NCI-H2171 treated with DMSO at 0.1 percent for 48 hours (cell line): Measurements from ENCODE around the gene TMX1.
"Not testable (repeated sequence)": the region's sequence is repeated elsewhere in the genome, so short reads cannot be mapped to it uniquely, and the experiment has no call there.

ENCODE experiments used
- DNase-seq: peaks from one replicate; lab custom pipeline; 2025; lab: John Stamatoyannopoulos, UW

The TMX1 gene, protein sequence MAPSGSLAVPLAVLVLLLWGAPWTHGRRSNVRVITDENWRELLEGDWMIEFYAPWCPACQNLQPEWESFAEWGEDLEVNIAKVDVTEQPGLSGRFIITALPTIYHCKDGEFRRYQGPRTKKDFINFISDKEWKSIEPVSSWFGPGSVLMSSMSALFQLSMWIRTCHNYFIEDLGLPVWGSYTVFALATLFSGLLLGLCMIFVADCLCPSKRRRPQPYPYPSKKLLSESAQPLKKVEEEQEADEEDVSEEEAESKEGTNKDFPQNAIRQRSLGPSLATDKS

DNA sequence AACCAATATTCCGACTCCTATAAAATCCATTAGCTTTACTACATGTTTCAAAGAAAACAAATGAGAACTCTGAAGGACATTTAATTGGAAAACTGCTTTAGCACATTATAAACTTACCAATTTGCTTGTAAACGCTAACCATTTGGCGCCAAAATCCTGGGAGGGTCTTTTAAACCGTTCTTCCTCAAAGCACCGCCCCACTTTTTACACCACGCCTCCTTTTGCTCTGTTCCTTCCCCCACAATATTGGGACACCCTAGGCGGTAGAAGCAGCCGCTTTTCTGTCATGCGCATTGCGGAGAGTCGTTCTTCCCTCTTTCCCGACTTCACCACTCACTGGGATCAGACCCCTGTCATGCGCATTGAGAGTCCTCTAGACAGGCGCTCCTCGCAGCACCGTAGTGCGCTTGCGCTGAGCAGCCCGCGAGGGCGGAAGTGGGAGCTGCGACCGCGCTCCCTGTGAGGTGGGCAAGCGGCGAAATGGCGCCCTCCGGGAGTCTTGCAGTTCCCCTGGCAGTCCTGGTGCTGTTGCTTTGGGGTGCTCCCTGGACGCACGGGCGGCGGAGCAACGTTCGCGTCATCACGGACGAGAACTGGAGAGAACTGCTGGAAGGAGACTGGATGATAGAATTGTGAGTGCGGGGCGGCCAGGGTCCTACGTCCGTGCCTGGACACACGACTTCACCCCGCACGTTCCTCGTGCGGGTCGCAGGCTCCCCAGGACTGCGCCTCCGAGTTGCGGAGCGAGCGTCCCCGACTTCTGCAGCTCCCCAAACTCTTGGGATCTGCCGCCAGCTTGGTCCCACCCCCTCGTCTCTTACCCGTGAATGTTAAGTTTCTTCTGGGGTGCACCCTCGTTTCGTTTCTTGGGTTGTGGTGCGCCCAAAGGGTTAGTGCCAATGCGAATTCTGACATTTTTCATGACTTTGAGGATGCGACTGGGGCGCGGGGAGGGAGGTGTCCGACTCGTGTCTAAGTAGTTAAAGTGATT lies at the start of gene TMX1:
TMX1 (plus strand) TSS at position 435 of the 991 bp plus-strand sequence; CDS start at position 481, 46 bp downstream.
- peak; percentile 100 for DNase-seq

DNA sequence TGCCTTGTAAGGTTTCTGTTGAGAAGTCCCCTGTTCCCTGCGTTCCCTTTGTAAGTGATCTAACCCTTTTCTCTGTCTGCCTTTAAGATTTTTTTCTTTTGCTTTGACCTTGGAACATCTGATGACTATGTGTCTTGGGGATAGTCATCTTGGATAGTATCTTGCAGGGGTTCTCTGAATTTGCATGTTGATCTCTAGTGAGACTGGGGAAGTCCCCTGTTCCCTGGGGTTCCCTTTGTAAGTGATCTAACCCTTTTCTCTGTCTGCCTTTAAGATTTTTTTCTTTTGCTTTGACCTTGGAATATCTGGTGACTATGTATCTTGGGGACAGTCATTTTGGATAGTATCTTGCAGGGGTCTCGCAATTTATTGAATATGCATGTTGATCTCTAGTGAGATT lies 38.2 kb upstream of the TMX1 start:
- DNase-seq = no peak

DNA sequence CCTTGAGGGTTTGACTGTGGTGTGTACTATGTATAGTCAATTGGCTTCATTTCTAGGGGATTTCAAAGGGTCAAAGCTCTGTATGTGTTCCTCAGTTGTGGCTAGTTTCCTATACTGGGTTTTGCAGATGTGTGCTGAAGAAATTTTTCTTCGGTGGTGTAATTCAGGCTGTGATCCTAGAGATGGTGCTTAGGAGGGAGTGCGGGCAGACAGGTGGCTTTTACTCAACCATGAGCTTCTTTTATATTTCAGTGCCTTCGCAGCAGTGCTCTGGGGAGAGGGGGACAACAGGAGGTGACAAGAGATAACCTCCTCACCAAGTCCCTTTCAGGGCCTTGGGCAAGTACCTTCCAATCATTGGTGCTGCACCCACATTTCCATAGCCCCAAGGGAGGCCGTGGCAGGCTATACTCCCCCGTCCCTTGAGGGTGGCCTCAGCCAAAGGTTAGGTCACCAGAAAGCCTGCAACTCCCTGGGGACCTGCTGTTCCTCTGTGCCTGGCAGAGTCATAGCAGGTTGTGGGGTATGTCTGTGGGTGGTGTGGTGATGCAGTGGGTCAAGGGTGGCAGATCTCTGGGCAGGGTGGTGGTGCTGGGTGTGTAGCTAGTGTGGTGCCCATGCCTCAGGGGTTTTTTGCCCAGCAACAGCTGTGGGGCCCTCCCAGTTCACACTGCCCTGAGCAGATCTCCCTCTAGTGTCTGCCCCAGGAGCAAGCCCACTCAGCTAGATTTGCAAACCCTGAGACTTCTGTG lies 37.0 kb upstream of the TMX1 start:
- no peak for DNase-seq

DNA sequence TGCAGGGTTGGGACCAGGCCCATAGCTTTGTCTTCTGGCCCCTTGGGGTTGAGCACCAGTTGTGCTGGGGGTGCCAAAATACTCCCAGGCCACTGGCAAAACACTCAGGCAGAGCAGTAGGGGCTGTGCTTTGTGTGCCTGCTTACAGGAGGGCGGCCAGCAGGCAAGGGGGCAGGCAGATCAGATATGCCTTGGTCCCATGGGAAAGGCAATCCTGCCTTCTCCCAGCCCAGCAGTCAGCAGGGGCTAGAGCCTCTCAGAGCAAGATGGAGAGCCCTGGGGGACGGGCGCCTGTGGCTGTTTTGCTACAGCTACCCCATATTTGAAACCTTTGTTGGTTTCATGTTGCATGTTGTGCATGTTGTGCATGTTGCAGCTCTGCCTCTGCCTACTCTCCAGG lies 36.2 kb upstream of the TMX1 start:
- DNase-seq = peak; percentile 35

DNA sequence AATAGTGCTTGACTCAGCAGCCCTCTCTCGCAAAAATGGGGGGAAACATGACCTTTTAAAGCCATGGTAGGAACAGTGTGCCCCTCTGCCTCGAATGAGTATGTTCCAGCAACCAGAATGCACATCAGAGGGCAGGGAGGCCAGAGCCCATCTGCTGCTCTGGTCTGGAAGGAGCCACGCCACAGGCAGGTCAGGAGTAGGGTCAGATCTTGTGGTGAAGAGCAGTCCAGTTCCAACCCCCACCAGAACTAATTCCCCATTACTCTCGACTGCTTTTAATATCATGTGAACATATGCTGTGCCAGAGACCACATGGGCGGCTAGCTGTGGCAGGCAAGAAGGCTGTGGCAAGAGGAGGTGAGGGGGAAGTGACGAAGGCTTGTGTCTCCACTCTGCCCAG lies 34.6 kb upstream of the TMX1 start:
- DNase-seq = peak; percentile 77

DNA sequence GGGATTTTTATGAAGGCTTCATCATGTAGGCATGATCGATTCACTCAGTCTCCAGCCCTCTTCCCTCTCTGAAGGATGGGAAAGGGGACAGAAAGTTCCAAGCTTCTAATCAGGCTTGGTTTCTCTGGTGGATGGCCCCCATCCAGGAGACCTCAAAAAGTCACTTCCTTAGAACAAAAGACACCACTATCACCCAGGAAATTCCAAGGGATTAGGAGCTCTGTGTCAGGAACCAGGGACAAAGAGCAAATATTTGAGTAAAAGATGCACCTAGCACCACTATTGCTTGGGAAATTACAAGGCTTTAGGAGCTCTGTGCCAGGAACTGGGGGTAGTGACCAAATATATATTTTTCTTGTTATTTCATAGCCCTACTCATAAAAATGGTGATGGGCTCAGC lies 33.6 kb upstream of the TMX1 start:
- DNase-seq = no peak

DNA sequence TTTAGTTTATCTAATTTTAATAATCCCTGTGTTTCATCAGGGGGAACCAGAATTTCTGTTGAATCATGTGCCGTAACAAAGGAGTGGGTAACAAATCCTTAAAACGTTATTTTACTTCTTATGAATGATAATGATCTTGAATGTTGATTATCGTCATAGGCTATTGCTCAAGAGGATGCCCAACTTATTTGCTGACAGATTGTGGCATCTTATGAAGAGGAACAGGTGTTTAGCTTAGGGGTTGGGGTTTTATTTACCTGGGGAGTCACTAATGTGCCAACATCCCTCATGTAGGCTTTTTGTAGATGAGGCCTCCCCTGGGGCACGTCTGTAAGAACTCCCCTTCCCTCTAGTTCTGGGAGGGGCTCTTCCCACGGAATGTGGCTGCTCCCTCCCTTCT lies 32.4 kb upstream of the TMX1 start:
- DNase-seq = peak; percentile 94

DNA sequence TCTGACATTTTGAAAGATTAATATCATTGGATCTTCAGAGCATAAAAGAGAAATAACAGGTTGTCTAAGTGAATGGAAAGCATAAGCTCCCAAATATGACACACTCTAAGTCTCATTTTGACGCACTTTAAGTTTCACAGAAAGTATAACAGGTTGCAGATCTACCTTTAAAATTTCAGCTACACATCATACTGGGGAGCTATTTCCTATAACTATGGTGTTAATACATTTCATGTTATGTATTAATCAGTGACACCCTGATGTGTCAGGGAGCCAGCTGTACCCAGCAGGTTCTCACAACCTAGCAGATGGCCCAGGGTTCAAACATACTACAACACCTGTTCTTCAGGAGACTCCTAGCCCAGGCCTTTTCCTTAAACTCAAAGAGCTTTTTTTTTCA lies 31.1 kb upstream of the TMX1 start:
- DNase-seq = peak; percentile 98

DNA sequence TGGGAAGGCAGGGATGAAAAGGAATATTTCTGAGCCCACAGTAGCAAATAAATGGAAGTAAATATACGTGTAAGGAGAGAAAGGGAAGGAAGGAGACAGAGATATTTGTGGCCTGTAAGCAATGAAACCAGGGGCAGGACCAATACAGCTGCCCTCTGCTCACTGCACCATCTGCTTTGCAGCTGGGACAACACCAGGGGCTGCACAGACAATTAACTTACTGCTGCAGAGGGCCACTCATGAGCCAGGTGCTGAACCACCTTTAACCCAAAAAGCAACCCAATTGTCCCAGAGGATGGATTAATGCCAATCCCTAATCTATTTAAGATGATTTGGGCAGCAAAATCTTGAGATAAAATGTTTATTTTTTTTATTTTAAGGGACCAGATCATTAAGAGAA lies 30.6 kb upstream of the TMX1 start:
- DNase-seq = peak; percentile 98

DNA sequence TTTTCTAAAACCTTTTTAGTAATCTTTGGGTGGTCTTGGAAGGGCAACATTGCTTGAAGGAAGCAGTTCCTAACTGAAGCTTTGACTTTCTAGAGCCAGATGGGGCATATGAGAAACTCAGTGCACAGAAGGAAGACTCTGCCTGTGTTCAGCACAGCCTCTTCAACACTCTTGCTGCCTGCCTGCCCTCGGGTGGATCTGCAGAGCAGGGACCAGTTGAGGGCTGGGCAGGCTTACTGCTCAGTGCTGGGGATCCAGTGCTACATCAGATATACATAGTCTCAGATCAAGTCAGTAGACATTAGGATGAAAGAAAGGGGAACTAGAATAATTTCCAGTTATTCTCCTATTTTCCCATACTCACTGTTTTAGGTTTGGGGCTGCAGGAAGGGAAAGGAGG lies 29.5 kb upstream of the TMX1 start:
- peak; percentile 64 for DNase-seq

DNA sequence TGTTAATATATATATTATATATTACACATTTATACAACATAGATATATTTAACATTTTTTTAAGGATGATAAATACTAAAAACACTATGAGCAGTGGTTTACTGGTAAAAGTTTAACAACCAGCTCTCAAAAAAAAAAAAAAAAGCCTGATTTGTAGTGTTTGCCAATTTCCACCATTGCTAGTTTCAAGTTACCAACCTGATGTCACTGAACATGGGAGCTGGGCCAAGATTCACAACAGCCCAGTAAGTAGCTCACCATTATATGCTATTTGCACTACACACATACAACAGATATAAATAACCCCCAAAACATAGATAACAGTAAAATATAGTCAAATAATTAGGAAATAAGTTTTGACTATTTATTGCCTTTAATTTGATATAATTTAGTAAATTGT lies 28.9 kb upstream of the TMX1 start:
- DNase-seq = peak; percentile 94

DNA sequence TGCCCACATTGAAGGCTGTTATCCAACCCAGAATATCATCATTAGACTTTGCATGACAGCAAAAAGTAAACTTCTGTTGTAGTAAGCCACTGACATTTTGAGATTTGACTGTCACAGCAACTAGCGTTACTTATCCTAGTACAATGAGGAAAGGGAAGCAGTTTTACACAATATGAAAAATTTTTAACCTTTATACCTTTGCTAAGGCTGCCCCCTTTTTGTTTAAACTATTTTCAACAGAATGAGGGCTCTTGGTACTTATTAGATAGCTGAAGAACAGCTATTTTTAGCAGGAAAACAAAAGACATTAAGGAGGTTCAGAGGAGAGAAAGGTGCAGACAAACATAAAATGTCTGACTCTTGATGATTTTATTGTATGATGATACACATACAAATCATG lies 23.4 kb upstream of the TMX1 start:
- DNase-seq = no peak

DNA sequence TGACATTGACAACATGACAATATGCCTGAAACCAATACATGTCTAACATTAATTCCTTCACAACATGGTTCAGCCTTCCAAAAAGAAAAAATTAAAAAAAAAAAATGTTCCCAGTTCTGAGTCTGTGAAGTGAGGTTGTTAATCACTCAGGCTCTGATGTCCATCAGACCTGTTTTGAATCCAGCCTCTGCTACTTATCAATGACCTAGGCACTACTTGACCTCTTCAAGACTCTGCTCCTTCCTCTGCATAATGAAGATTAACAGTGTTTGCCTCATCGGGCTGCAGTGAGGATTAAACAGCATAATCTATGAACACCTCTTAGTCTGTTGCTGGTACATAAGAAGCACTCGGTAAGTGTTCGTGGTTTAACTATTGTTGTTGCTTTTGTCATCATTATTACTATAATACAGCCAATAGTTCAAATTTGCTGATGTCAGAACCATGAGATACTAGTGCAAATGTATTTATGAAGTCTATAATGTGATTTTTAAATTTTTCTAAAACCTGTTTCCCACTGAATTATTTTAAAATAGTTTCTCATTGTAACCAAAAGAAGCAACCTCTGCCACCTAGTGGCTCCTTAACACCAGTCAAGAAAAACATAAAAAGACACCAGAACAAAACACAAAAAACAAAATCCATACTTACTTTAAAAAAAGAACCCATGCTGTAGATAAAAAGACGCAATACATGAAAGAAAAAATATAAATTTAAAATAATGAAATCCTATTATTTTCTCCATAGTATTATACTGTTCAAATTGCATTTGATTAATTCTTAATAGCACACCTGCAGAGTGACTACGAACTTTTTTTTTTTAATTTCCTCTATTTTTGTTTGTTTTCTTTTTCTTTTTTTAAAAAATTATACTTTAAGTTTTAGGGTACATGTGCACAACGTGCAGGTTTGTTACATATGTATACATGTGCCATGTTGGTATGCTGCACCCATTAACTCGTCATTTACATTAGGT lies 20.3 kb upstream of the TMX1 start:
- DNase-seq = peak; percentile 68

DNA sequence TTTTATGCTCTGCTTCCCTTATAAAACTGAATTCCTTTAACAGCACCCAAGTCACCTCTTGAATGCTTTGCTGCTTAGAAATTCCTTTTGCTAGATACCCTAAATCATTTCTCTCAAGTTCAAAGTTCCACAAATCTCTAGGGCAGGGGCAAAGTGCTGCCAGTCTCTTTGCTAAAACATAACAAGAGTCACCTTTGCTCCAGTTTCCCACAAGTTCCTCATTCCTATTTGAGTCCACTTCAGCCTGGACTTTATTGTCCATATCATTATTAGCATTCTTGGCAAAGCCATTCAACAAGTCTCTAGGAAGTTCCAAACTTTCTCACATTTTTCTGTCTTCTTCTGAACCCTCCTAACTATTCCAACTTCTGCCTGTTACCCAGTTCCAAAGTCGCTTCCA lies 16.6 kb upstream of the TMX1 start:
- not testable (repeated sequence) for DNase-seq

DNA sequence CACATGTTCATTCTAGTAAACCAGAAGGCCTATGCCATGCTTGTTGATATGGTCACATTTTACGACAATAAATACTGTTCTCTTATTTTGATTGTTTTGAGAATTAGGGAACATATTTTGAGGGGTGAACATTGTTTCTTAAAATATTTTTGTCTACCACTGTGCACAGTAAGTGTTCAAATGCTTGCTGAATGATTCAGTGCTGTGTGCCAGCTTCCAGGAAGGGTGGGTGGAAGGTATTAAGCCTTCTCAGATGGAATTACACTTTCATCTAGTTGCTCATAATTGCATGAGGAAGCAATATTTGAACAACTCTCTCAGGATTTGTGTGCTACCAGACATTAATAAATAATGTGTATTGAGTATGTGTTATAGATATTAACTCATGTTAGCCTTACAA lies 15.5 kb upstream of the TMX1 start:
- DNase-seq = no peak

DNA sequence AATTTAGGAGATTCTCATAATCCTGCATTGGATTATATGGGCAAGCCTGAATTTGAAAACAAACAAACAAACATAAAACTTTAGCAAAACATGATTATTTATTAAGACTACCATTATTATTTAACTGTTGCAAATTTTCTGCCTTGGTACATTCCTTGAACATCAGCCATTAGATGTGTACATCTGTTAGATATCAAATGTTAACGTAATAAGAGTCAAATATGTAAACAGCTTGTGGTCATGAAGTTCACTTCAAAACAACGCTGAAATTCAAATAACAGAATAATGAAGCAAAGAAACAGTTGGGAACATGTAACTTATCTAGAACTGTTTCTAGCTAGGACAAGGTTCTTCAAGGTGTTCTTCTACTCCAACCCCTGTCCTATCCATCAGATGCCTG lies 14.3 kb upstream of the TMX1 start:
- no peak for DNase-seq

DNA sequence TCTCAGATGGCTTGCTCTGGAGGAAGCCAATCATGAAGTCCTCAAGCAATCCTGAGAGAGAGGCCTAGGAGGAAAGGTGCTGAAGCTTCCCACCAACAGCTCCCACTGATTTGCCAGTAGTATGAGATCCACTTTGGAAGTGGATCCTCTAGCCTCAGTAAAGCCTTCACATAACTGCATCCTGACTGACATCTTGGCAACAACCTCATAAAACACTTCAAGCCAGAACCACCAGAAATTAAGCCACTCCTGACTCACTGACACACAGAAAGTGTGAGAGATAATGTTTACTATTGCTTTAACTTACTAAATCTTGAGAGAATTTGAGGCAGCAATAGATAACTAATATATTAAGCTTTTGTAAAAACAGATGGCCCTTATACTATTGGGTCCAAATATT lies 11.7 kb upstream of the TMX1 start:
- DNase-seq = no peak

DNA sequence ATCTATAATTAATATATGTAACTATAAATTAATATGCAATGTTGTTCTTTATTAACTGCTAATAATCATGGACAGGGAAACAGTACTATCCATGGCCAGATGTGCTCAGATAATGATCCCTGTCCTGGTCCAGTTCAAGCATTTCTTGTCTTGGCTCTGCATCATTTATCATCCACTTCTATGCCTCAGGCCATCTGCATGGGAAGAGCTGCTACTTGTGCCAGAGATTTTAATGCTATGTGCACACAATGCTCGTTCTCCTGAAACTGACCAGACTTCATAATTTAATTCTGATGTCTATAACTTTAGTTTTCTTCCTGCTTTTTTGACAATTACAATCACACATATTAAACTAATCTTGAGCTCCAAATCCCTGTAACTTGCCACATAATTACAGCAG lies 11.2 kb upstream of the TMX1 start:
- no peak for DNase-seq

DNA sequence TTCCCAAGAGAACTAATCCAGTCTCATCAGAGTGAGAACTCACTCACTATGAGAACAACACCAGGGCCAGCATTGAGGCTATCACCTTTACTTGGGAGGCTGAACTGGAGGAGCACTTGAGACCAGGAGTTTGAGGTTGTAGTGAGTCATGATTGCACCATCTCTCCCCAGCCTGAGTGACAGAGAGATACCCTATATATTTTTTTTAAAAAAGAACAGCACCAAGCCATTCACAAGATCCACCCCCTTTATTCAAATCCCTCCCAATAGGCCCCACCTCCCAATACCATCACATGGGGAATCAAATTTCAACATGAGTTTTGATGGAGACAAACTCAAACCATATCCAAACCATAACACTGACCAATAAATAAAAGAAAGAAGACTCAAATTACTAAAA lies 3.7 kb upstream of the TMX1 start:
- no peak for DNase-seq

DNA sequence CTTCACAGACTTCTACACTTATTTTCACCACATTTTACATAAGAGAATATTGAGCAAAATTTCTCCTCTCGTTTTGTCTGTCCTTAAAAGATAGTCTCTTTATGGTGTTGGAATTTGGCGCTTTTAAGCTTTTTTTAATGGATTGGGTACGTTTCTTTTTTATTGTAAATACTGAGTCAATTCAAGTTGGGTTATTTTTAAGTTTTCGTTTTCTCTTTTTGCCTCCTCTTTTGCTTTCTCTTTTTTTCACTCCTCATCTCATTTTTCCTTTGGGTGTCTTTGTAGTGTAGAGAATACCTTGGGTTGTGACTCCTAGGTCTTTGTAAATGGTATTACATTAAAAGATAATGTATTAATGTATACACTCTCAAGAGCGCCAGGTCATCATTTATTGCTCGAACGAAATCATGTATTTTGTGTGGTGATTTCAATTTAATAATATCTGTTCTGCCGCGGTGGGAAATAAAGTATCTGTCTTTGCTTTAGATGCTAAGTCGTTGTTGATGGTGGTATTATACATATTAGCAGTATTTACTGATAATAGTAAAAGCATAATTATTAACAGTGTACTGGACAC lies 845 bp downstream of the TMX1 start:
- DNase-seq = no peak
